Activated T-cell treated with anti-CD3 and anti-CD28 coated beads, Interleukin-2, amount 50 U/mL, for 48 hours (primary cell): ENCODE measurements around the gene CYP4Z1.
"Not testable (repeated sequence)": the region's sequence is repeated elsewhere in the genome, so short reads cannot be mapped to it uniquely, and the experiment has no call there.

ENCODE experiments used
- DNase-seq, 2 experiments: peaks; one replicate each; pipeline ENCODE4 v3.0.0-alpha.2; 2020

CYP4Z1 gene

GRCh38 chr1:47128854-47129253 lies 61.8 kb downstream of the CYP4Z1 start:
- not testable (repeated sequence) for DNase-seq

GRCh38 chr1:47129489-47130230 lies 62.6 kb downstream of the CYP4Z1 start:
- not testable (repeated sequence) for DNase-seq

DNA sequence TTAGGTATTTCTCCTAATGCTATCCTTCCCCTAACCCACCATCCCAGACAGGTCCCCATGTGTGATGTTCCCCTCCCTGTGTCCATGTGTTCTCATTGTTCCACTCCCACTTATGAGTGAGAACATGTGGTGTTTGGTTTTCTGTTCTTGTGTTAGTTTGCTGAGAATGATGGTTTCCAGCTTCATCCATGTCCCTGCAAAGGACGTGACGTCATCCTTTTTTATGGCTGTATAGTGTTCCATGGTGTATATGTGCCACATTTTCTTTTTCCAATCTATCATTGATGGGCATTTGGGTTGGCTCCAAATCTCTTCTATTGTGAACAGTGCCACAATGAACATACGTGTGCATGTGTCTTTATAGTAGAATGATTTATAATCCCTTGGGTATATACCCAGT lies 65.6 kb downstream of the CYP4Z1 start:
- DNase-seq: not testable (repeated sequence)

GRCh38 chr1:47137198-47137597 lies 70.2 kb downstream of the CYP4Z1 start, which contains the start of gene CYP4A22:
TSS of gene CYP4A22 (plus strand) at chr1:47137441. CDS start at chr1:47137486, 45 bp downstream.
- no peak for DNase-seq

DNA sequence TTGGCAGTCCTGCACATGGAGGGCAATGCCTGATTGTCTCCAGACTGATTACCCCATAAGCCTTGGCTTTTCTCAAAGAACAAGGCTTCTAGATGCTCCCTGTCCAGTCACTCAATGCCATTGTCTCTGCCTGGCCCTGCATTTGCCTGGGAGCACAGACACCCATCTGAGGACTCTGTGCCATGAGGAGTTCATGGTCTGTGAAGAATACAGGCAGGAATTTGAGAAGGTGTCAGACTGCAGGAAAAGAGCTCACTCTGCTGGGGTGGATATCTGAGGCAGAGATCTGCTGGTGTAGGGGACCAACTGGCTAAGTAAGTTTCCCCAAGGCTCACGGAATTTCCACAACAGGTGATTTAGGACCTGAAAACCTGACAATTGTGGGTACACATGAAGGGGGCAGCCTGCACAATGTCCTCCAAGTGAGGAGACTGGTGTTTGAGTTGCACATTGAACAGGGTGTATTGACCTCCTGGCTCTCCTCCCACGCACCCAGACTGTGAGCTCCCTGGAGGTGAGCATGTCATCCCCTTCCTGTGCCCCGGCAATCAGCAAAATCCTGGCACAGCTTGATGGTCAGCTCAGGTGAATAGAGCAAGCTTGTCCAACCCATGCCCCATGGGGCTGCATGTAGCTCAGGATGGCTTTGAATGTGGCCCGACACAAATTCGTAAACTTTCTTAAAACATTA lies 71.0 kb downstream of the CYP4Z1 start:
- no peak for DNase-seq

- not testable (repeated sequence) for DNase-seq
Observed at GRCh38 chr1:47140358-47140757, 73.3 kb downstream of the CYP4Z1 start.

GRCh38 chr1:47143654-47144053 lies 76.6 kb downstream of the CYP4Z1 start:
- DNase-seq: not testable (repeated sequence)

DNA sequence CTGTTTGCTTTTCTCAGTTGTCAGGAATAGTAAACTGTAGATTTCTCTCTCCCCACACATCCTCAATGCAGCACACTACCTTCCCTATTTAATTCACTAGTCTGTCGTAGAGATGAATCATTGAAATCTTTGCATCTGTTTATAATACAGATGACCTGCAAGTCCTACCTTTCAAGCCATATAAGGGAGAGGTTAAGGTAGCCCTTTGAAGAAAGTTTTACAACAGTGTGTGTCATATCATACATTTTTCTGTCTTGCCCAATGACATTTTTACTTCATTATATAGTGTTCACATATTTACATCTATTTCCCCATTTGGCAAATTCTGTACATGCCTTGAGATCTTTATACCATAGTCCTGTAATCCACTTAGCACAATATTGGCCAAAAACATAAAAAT lies 79.5 kb downstream of the CYP4Z1 start:
- DNase-seq: not testable (repeated sequence)

DNA sequence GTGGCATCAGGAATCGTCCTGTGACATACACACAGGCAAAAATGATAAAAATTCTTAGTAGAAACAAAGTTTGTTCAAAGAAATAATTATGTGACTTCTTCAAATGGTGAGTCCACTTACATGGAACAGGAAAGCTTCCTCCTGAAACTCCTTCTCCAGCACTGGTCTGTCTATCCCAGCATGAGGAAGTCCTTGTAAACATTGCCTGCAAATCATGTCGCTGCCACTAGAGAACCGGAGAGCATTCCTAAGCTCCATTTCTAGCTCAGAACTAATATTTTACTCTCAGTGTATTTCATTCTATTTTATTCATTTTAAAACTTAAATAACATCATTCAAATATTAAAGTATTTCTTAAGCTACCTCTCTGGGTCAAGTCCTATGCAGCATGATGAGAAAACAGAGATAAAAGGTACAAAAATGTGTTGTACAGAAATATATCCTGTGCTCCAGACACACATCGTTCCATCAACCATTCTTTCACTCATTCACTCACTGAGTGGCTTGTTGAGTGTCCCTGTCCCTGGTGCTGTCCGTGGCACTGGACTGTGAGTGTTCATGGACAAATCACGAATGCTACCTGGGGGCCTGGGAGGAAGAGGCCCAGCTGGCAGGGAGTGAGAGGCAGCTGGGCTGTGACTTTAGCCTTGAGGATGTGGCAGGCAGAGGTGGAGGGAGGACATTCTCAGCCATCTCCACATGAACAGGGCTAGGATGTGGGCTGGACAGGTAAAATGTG lies 80.2 kb downstream of the CYP4Z1 start:
- DNase-seq: no peak

DNA sequence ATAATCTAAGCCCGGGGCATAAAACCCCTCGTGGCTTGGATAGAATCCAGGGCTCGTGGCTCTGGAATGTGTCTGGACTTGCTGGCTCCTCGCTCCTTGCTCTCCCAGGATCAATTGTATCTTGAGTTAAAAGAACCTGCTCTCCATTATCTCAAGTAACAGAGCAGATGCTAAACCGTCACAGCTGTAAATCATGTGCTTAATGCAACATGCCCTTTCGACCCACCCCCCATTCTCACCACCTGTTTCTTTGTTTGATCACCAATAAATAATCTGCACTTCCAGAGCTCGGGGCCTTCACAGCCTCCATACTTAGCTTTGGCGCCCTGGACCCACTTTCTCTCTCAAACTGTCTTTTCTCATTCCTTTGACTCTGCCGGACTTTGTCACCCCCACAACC lies 82.1 kb downstream of the CYP4Z1 start:
- DNase-seq: not testable (repeated sequence)

DNA sequence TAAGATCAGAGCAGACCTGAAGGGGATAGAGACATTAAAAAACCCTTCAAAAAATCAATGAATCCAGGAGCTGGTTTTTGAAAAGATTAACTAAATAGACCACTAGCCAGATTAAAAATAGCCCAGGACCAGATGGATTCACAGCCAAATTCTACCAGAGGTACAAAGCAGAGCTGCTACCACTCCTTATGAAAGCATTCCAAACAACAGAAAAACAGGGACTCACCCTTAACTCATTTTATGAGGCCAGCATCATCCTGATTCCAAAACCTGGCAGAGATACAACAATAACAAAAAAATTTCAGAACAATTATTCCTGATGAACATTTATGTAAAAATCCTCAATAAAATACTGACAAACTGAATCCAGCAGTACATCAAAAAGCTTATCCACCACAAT lies 89.4 kb downstream of the CYP4Z1 start:
- not testable (repeated sequence) for DNase-seq

DNA sequence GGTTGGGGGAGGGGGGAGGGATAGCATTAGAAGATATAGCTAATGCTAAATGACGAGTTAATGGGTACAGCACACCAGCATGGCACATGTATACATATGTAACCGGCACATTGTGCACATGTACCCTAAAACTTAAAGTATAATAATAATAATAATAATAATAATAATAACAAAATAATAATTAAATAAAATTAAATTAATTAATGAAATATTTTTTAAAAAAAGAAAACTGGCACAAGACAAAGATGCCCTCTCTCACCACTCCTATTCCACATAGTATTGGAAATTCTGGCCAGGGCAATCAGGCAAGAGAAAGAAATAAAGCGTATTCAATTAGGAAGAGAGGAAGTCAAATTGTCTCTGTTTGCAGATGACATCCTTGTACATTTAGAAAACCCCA lies 90.9 kb downstream of the CYP4Z1 start:
- not testable (repeated sequence) for DNase-seq

- DNase-seq: no peak
Observed at GRCh38 chr1:47160716-47161115, 93.7 kb downstream of the CYP4Z1 start.

DNA sequence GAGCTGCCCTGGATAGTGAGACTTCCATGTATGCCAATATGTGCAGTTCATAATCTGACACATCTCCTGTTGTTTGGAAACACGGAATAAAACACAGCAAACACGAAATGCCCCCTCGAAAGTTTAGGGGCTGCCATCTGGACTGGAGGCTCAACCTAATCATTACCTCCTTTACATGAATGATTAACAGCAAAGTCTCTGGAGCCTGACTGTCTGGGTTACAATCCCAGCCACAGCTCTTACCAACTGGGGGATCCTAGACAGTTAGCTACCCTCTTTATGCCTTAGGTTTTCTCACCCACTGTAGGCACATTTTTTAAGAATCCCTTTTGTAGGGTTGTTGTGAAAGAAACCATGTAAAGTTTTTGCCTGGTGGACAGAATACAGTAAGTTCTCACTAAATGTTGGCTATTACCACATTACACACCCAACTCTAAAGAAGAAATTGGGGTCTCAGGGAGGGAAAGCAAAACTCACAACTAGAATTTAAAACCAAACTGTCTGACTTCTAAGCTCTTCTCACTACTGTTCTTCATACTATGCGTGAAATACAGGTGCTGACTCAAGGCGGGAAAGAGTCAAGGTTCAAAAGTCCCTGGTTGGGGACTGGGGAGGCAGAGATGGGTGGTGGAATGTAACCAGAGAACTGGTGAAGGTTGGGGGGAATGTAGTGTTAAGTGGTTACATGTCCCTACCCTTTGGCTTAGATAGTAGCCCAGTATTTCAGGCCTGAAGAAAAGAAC lies 94.4 kb downstream of the CYP4Z1 start:
- DNase-seq: no peak

DNA sequence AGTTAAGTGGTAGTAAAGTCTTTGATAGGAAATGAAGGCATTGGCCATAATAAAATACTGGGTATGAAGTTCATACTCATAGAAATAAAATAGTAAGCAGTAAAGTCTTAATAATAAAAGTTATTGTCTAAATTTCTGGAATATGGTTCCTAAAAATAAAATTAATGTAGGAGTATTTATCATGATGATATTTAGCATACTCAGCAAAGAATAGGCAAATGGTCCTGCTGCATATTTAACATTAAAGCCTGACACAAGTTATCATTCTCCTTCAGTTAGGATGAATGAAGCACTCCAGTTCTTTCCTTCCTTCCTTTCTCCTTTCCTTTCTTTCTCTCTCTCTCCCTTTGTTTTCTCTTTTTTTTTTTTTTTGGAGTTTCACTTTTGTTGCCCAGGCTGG lies 97.5 kb downstream of the CYP4Z1 start:
- no peak for DNase-seq
